H1 (cell line): ENCODE measurements around the gene TMEM204. TPM values are rescaled to one million over a fixed set of nuclear protein-coding genes. Genes with fewer than 3 reads are reported as not detected.

Source experiments
- CHD7 ChIP-seq: fragments of 300-600 bp; sonication (generic); IDR thresholded peaks from 2 replicates; pipeline ENCODE4 v1.7.1; 2012; ENCODE audit warnings: low read length, moderate library complexity, mild to moderate bottlenecking, inconsistent platforms; ENCODE audit not compliant: insufficient replicate concordance
- CREB1 ChIP-seq: IDR thresholded peaks from 2 replicates; pipeline ENCODE4 v1.6.1; 2012; ENCODE audit warnings: inconsistent platforms
- JUN ChIP-seq: IDR thresholded peaks from 2 replicates; pipeline ENCODE4 v1.6.1; 2011; ENCODE audit warnings: low read depth, mild to moderate bottlenecking, improper control_type of control experiment, low read length
- NANOG ChIP-seq: IDR thresholded peaks from 2 replicates; pipeline ENCODE4 v1.6.1; 2011; ENCODE audit warnings: low read length, low read depth, mild to moderate bottlenecking, inconsistent platforms; ENCODE audit not compliant: insufficient read depth, poor library complexity, severe bottlenecking
- SIX5 ChIP-seq: IDR thresholded peaks from 2 replicates; pipeline ENCODE4 v1.6.1; 2011; ENCODE audit warnings: mild to moderate bottlenecking, low read depth, low read length
- TAF1 ChIP-seq: IDR thresholded peaks from 2 replicates; pipeline ENCODE4 v1.6.1; 2011; ENCODE audit warnings: mild to moderate bottlenecking, low read depth, low read length
- TAF7 ChIP-seq: optimal IDR thresholded peaks from 2 replicates; pipeline ENCODE3; 2011; ENCODE audit warnings: low read depth, mild to moderate bottlenecking, inconsistent platforms, low read length, moderate library complexity, borderline replicate concordance
- polyA plus RNA-seq, 7 experiments: library from polyadenylated mRNA; depleted of rRNA in 3 of 7; stranded (reverse) in 5 of 7; unstranded in 2 of 7; fragments of >200 nt in 5 of 7; fragments of 200-250 nt in 2 of 7; gene quantifications; 1 replicate in 5 of 7; 2 replicates in 1 of 7; 4 replicates in 1 of 7; pipeline versions ENCODE4 v1.2.1 to v1.2.3, GENCODE V29; 2011 to 2013; ENCODE audit warnings: missing spikeins in 2 of 7, mixed read lengths in 2 of 7
- total RNA-seq: library from RNA; stranded (reverse); fragmentation: NEBNext Ultra II Directional; extraction: Animal tissue kit (Norgen Biotek cat#: 25700); gene quantifications from 2 replicates; pipeline ENCODE4 v1.2.1, GENCODE V29; 2021

The TMEM204 gene
- total and polyA plus RNA-seq, 2 of the 8 experiments (the other 6 are each of a cell fraction or from before 2014, with no cell fraction given): not detected

- TF ChIP-seq CHD7: no peak
- no peak for TF ChIP-seq TAF1
- no peak for TF ChIP-seq NANOG
- no peak for TF ChIP-seq CREB1
- no peak for TF ChIP-seq TAF7
- TF ChIP-seq SIX5: no peak
- no peak for TF ChIP-seq JUN
These were observed 8.1 kb downstream of the TMEM204 start (continued) for GRCh38 chr16:1541293-1542165.
